HG02798 (cell line): ENCODE results near the gene TSSK3.

Experiments
- ATAC-seq: cut with Tn5 transposase; IDR thresholded peaks from one replicate; pipeline ENCODE4 v1.9.1; 2021; ENCODE audit warnings: mild to moderate bottlenecking; ENCODE audit not compliant: unreplicated experiment, poor library complexity

Gene TSSK3

DNA sequence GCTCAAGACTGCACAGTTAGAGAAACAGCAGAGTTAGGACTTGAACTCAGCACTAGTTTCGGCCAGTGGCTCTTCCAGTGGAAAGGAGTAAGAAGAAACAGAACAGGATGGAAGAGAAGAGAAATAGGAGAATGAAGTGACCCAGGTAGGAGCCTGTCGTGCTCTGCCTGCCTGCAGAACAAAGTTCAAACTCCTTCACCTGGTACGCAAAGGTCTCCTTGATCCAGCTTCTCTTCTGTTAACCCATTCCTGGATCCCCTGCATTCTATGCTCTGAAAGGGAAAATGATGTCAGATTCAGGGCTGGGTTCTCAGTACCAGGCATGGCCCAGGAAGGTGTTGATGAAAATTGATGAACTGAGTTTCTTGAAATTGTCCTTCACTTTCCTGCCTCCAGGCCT is 3.9 kb upstream of the TSSK3 start:
- no peak for ATAC-seq

DNA sequence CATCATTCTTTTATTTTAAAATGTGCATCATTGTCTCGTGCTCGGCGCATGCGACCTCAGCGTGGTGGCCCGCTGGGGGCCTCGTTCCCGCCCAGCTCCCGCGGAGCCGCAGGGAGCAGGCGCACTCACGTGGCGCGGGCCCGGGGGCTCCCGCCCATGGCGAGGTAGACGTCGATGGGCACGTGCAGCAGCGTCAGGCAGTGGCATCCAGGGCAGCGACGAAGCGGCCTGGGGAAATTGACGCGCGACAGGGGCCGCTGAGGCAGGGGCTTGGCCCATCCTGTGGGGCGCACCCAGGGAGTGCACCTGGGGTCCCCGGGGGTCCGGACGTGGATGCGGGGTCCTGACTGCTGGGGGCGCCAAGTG is 1.0 kb upstream of the TSSK3 start:
- ATAC-seq: no peak

DNA sequence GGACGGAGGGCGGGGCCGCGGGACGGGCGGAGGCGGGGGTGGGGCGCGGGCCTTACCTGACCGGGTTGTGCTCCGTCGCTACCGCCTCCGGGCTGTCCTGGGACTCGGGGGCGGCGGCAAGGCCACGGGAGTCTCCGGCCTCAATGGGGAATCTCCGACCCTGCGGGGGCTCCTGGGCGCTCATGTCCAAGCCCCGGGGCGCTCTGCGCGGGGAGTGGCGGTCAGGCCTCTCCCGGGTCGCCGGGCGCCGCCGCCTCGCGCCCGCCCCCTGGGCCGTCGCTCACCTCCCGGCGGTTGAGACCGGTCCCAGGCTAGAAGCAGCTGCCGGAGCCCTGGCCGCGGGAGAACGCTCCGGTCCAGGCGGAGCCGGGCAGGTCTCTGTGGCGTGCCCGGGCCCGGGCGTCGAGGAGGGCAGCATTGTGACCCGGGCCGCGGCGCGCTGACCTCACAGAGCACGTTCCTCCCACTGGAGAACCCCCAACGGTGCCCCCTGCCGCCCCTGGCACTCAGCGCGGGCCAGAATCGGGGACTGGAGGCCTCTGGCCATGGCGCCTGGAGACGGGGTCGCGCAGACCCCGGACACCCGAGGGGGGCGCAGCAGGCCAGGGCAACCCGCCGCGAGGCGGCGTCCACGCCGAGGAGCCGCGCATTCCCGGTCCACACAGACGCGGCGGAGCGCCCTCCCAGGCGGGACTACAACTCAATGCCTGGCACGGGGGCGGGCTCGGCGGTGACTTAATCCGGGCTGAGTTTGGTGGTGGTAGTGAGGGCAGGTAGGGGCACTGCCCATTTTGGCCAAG is 465 bp upstream of the TSSK3 start:
- ATAC-seq: no peak

DNA sequence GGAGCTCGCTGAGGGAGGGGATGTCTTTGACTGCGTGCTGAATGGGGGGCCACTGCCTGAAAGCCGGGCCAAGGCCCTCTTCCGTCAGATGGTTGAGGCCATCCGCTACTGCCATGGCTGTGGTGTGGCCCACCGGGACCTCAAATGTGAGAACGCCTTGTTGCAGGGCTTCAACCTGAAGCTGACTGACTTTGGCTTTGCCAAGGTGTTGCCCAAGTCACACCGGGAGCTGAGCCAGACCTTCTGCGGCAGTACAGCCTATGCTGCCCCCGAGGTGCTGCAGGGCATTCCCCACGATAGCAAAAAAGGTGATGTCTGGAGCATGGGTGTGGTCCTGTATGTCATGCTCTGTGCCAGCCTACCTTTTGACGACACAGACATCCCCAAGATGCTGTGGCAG is 1.4 kb downstream of the TSSK3 start:
- ATAC-seq: no peak

DNA sequence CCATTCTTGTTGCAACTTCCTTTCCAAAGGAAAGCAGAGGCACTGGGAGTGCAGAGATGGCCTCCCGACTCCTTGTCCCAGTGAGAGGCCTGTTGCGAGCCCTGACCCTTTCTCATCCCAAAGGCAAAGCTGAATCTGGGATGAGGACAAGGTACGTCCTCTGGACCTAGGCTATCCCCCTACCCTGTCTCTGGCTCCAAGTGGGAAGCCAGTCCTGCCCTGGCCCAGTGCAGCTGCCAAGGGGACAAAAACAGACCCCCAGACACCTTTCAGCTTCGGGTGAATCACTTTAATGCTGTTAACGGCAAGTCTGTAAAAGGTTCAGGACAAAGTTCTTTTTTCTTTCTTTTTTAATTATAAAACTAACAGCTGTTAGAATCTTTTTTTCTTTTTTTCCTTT is 2.5 kb downstream of the TSSK3 start:
- ATAC-seq: no peak

DNA sequence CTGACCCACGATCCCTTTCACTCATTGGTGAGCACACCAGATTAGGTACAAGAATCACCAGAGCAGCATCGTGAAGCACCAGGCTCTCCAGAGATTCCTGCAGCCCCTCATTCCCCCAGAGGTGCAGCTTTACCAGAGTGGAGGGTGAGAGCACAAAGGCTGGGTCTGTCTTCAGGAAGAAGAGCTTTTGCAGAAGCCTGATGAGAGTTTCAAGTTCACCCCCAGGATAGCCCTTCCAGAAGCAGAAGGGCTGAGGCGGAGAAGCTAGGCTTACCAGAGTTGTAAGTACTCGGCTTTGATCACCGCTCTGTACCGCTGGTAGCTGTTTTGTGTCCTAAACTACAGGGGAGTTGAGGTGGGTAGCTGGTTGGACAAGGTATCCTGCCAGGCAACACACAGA is 3.1 kb downstream of the TSSK3 start:
- ATAC-seq: no peak

DNA sequence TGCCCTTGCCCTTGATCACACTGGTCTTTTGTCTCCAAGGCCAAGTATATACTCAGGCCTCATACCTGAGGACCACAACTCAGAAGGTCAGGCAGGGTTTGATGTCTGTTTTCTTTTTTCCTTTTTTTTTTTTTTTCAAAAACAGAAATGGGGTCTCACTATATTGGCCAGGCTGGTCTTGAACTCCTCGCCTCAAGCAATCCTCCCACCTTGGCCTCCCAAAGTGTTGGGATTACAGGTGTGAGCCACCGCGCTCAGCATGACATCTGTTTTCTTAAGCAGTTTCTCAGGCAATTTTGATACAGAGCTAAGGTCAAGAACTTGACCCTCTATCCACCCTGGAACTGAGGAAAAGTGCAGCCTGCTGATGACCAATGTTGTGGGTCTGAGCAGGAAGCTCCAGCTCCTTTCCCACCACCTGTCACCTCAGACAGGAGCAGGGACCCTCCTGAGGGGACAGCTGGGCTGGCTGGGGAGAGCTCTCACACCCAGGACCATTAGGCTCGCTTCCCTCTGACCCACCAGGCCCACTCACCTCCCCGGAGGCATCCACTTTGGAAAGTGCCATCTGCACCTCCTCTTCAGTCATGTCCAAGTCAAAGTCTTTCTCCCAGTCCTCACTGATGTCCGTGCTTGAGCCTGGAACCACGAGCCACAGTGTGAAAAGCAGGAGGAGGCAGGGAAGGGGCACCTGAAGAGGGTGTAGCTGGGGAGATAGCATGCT is 5.7 kb downstream of the TSSK3 start:
- ATAC-seq: no peak

DNA sequence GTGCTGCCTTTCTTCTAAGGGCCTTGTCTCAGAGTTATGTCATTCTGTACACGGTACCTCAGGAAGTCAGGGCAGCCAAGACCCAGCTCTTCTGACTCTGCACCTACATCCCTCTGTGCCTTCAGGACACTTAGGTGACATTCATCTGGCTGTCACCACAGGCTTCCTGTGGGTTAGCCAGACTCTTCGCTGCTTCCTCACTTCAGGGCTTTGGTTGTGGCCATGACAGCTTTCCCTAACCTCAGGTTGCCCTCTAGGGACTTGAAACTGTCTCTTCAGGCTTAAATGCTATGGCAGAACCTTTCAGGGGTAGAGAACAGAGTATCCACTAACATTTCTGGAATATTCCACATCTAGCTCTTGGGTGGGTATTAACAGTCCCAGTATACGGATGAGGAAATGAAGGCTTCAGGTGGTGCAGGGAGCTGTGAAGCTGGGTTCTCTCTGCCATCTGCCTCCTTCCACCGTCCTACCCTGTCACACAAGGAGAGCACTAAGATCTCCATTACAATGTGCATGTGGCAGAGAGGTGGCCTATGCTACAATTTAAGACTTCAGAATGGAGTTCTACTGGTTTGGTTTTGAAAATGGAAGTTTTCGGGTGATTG is 9.9 kb downstream of the TSSK3 start:
- ATAC-seq: no peak

DNA sequence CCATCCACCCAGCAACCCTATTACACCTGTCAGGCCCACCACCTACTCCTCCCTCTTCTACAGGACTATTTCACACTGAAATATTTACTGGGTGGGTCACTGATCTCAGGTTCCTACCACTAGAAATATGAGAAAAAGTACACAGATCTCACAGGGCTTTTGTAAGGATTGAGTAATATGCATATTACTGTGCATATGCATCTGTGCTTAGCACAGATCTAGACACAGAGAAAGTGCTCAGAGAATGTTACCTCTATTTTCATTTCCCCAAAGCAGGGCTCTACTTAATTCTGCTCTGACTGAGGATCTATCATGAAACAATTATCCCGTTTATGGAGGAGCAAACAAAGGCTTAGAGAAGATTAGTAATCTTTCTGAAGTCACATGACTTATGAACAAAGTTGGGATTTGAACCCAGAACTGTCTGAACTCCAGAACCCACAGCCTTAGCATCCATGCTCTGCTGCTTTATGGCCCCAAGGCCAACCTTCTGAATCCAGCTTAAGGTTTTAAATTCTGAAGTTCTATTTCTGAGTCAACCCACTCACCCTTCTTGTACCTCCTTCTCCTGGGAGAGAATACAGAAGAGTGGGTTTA is 11.8 kb downstream of the TSSK3 start:
- ATAC-seq: no peak

DNA sequence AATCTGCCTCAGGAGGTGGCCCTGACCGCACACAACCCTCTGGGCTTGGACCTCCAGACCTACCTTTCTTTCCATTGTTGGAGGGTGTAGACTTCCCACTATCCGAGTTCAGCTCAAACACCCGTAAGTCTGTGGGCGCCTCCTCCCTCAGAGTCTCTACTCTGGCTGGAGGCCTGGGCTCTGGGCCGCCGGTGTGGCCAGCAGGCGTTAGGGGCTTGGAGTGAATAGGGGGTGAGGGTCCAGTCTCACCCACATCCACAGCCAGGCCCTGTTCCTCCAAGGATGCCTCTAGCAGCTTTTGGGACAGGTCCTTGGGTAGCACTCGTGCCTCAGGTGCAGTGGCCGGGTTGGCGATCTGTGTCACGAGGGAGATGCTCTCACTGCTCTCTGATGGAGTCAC is 13.9 kb downstream of the TSSK3 start:
- no peak for ATAC-seq

DNA sequence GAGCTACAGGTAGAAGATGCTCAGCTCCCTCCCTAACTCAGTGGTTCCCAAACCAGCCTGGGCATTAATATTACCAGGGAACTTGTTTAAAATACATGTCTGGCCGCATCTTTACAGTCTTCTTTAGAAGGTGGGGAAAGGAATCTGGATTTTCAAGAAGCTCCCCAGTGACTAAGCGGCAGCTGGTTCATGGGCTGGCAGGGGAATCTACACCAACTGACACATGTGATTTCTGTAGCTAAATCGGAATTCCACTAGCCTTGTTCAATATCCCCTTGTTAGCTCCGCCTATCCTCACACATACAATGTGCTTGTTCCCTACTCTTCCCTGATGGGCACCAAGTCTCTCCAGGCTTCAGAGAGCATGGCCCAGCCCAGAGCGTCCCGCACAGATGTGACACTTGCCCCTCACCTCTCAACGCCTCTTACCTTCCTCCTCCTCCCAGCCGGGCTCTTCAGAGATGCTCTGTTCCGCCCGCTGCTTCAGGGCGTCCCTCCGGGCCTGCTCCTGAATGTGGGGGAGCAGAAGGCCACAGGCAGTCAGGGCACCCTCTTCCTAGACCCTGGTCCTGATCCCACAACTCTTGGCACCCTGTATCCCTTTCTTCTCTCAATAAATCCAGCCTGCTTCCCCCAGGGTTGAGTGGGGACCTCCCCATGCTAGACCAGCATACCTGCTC is 15.3 kb downstream of the TSSK3 start:
- no peak for ATAC-seq

DNA sequence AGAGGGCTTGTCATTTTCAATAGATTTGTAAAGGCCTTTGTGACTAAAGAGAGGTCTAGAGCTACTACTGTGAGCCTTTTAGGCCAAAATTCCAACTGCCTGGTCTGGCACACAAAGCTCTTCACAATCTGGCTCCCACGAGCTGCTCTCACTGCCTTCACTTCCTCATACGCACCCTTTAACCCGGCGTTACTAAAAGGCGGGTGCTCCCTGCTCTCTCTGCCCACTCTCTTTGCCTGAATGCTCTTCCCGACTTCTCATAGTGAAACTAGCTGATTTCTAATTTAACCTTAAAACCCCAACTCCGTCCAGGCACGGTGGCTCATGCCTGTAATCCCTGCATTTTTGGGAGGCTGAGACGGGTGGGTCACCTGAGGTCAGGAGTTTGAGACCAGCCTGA is 17.7 kb downstream of the TSSK3 start:
- no peak for ATAC-seq

DNA sequence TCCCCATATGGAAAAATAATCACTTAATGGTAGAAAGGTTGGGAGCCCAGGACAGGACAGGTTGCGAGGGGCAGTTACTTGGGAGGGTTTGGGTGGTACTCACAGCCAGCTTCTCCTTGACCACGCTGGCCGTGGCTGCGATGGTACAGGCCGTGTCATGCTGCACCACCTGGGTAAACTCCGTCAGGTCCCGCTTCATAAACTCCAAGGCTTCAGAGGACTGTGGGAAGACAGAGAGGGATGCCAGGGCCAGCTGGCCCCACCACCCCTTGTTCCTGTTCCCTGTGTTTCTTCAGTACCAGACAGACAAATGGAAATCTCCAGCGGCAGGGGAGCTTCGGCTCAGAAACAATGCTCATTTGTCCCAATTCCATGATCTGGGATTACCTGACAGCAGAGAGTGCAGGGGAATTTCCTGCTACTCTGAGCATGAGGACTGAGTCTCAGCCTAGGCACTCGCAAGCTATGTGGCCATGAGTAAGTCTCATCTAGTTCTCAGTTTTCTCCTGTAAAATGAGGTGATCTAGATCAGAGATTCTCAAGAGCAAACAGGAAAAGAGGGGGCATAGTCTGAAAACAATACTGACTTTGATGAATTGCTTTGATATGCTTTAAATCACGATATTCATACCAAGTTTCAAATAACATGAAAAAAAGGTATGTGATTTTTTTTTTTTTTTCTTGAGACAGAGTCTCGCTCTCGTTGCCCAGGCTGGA is 24.5 kb downstream of the TSSK3 start:
- ATAC-seq: no peak

DNA sequence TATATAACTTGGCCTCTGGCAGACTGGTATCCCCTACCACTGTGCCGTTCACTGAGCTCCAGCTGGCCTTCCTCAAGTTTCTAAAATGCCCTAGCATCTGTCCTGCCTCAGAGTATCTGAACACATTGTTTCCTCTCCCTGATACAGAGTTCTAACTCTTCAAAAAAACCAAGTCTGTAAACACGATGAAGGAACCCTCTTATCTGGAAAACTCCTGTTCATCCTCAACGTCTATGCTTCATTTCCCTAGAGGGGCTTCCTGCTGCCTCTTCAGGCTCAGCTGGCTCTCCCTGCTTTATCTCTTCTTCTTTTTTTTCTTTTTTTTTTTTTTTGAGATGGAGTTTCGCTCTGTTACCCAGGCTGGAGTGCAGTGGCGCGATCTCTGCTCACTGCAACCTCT is 26.3 kb downstream of the TSSK3 start:
- no peak for ATAC-seq

DNA sequence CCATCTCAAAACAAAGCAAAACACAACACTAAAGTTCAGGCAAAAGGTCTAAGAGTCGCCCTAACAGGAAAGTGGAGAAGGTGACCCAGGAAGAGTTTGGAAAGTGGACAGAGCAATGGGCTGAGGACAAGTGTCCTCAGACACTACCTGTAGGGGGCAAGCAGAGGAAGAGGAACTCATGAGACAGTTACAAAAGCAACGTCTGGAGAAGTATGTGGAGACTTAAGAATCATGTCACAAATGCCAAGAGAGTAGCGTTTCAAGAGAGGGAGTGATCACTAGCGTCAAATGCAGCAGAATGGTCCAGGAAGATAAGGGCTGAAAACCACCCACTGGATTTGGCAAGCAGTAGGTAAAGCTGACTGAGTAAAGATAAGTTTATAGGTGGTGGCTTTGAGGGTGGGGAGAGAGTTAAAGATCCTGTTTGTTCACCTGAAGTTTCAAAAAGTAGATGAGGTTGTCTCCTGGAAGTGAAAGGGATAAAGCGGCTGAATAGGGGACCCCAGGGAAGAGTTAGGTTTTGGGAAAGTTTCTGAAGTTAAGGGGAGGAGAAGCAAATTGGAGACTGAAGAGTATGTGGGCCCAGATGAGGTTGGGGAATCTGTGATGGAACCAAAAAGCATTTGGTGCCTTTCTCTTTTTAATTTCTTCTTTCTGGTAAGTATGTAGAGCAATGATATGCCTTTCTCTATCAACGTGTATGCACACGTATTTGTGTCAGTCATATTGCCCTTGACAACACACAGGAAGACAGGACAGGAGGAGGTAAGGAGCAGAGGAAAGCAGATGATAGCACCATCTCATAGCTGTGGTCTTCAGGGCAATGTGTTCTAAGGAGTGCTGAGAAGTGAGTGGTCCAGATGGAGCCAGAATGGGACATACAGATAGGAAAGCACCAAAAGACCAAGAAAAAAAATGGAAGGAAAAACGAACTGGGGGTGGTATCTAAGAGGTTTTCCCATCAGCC is 28.8 kb downstream of the TSSK3 start:
- no peak for ATAC-seq

DNA sequence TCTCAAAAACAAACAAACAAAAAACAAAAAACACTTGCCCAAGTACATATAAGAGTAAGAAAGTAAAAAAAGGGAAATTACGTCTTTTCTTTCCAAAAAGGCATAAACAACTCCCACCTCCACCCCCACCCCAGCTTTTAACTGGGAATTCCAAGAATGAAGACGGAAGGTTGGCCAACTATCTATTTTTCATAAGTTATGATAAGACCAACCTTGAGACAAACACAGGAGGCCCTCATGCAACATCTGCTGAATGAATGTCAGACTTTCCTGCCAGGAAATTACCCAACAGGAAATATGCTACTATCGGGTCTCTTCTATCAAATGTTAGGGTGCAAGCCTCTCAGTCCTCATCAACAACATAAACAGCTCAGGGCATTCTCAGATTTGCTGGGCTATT is 30.0 kb downstream of the TSSK3 start:
- no peak for ATAC-seq

DNA sequence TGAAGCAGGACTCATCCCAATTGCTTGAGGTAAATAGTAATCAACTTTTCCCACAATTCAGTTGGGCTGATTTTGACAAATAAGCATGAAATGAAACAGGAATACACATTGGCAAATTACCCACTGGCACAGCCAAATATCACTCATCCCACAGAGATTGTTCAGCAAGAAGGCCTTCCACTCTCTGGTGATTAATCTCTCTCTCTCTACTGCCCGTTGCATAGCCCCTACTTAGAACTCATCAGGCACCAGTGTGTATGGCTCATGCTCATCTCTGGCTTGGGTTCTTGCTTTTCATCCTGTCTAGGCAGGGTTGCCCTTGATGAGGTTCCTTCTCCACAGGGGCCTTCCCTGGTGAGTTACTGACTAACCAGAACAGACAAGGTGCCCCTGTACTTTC is 30.8 kb downstream of the TSSK3 start:
- no peak for ATAC-seq

DNA sequence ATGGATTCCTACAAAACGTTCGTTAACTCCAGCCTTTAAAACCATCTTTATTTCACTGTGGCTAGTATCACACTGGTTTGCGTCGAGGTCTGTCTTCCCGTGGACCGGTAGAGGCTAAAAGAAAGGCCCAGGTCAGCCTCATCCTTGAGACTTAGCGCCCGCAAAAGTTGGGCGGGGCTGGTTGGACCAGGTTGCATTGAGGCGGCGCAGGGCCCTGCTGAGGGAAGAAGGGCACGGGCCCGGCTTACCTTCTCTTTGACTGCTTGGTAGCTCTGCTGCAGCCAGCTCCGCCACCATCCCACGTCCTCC is 31.4 kb downstream of the TSSK3 start:
- peak; percentile 11 for ATAC-seq
